HL-60/S4 treated with phorbol 12-myristate 13-acetate at 8.2 ng/mL for 4 days and 3 days (cell line): Measurements from ENCODE around the gene BORCS5.
"Not testable (repeated sequence)": the region's sequence is repeated elsewhere in the genome, so short reads cannot be mapped to it uniquely, and the experiment has no call there.

Experiments
- in situ Hi-C: fragments of 300-500 bp; cut with MboI; formaldehyde crosslinking; loops from 2 replicates; pipeline ENCODE4 v1.15.0; 2022; ENCODE audit warnings: low sequenced_read_pairs

BORCS5 gene

DNA sequence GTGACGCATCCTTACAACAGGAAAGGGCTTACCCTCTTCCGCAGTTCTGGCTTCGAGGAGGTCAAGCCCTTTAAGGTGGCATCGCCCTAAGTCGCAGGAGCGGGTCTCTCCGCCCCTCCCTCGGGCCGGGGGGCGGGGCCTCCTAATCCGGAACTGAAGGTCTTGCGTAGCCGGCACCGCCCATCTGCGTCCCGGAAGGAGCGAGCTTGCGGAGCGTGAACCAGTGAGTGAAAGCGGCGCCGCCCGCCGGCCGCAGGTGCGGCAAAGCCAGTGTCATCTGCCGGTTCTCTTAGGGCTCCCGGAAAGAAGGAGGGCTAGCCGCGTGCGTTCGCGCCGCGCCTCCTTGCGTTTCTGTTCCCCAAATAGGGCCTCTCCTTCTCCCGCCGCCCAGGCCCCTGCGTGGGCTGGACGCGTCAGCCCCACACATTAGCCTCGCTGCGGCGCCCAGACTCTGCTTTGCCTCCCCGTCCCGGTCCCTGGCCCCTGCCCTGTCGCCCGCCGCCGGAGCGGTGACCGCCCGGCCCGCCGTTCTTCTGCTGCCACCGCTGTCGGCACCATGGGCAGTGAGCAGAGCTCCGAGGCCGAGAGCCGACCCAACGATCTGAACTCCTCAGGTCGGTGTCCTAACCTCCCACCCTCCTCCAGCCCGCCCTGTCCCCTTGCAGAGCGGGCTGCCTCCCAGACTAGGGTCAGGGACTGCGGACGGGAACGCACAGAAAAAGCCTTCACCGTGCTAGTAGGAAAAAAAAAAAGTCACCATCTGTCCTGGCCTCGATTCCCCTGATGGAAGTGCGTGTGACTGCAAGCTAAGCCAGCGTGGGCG is at the start of gene BORCS5:
Gene BORCS5 (plus strand): TSS at position 183 of the 823 bp plus-strand sequence. CDS start 374 bp downstream, at position 557.
- in situ Hi-C loops: loop anchor here (25.0 kb wide), 1 partner anchor 355 kb away; the partner anchor contains the start of gene CDKN1B

DNA sequence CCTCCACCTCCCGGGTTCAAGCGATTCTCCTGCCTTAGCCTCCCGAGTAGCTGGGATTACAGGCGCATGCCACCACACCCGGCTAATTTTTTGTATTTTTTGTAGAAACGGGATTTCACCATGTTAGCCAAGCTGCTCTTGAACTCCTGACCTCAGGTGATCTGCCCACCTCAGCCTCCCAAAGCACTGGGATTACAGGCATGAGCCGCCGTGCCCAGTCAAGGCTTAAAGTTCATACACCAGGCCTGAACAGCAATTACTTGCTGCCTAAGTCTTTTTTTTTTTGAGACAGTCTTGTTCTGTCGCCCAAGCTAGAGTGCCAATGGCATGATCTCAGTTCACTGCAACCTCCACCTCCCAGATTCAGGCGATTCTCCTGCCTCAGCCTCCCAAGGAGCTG is 46.2 kb upstream of the BORCS5 start:
- in situ Hi-C loops: not testable (repeated sequence)

GRCh38 chr12:12315838-12316237 is 41.0 kb upstream of the BORCS5 start:
- in situ Hi-C loops: no loop called here

DNA sequence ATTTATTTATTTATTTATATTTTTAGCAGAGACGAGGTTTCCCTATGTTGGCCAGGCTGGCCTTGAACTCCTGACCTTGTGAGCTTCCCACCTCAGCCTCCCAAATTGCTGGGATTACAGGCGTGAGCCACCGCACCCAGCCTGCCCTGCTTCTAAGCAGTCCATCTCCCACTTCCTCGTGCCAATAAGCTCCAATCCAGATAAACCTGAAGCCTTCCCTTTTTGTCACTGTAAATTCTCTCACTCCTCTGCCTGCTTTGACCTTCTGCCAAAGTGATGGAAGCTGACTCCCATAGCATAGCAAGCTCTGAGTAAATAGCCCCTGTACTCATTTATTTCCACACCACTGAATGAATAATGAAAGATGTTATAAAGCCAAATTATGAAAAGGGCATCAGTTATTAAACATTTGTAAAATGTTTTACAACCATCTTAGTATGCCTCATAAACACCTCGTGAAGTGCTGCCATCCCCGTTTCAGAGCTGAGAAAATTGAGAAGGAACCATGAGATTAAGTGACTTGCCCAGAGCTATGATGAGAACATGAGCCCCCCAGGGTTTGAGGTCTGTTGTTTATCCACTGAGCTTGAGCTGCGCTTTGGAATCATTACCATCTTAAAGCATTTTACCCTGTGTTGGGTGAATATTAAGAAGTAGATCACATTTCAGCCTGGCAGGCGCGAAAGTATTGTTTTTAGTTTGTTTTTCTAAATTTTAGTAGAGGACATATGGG is 37.3 kb upstream of the BORCS5 start:
- in situ Hi-C loops: no loop called here

DNA sequence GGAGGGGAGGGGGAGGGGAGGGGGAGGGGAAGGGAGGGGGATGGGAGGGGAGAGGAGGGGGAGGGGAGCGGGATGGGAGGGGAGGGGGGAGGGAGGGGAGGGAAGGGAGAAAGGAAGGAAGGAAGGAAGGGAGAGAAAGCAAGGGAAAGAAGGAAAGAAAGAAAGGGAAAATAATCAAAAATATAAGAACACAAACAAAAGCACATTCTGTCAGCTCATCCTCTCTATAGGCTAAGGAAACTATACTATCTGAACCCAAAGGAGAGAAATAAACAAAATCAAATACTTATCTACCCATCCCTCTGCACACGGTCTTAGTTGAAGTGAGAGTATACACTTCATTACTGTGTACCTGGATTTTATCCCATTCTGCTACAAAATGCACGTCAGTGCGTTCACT is 33.8 kb upstream of the BORCS5 start:
- in situ Hi-C loops: no loop called here

GRCh38 chr12:12323591-12323990 is 33.3 kb upstream of the BORCS5 start:
- in situ Hi-C loops: no loop called here

DNA sequence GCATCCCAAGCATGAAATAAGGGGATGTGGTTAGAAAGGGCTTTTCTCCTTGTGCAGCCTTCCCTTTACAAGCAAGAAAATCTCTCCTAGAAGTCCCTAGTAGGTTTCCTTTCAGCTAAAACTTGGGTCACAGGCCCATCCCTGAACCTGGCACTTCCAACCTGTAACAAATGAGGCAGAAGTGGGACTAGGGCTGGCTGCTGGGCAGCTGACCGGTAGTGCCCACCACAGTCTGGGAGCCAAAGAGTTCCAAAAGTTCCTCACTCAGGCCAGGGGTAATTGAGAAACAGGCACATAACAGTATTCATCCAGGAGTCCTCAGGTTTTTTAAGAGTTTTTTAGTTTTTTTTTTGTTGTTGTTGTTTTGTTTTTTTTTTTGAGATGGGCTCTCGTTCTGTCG is 30.6 kb upstream of the BORCS5 start:
- in situ Hi-C loops: loop anchor here (25.0 kb wide), 1 partner anchor 789 kb away; no protein-coding TSS in a partner anchor

DNA sequence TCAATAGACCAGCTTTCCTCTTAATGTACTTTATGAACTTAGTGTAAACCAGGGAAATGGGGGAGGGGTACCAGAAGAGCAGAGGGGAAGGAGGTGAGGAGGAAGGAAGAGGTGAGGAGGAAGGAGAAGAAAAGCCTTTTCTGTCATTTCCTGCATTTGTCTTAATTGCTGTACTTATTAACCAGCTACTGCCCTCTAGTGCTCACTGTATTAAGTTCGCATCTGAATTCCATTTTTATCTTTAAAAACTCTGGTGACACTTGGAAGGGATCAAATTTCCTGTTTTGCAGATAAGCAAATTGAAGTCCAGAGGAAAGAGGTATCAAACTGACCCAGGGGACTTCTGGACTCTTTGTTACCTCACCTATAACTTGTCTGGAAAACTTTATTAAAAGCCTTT is 29.1 kb upstream of the BORCS5 start:
- in situ Hi-C loops: loop anchor here (25.0 kb wide), 1 partner anchor 791 kb away; no protein-coding TSS in a partner anchor

DNA sequence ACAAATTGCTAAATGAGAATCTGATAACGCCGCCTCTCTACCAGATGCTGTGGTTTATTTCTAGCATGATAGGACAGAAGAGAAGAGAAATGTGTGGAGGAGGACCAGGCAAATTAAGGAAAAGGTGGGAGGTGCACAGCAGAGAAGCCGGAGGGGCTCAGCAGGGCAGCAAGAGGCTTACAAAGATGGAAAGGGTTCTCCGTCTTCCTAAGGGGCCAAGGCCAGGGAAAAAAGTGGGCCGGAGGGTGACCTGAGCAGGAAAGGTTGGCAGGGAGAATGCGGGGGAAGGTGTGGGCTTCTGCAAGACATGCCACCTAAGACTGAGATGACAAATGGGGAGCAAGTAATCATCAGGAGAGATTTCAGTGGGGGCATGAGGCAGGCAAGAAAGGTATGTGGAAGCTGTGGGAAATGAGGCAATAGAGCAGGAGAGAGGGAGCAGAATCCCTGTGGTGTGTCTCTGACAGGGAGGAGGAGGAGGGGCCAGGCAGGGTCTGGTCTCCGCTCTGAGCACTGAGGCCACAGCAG is 25.6 kb upstream of the BORCS5 start:
- in situ Hi-C loops: loop anchor here (25.0 kb wide), 1 partner anchor 794 kb away; no protein-coding TSS in a partner anchor

DNA sequence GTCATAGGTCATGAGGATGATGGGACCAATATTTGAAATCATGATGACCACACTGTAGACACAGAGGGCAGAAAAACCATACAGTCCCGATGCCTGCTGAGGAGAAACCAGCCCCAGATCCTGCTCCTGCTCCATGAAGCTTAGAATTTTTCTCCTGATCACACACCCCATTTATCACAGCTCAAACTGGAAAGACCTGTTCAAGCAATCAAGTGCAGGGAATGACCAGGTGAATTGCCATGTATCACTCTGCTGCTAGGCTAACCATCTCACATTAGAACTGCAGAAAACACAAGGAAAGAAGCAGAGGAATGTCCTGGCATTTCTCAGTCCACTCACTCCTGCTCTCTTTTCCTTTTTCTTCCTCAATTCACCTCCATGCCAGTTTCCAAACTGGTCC is 25.0 kb upstream of the BORCS5 start:
- in situ Hi-C loops: loop anchor here (25.0 kb wide), 1 partner anchor 795 kb away; no protein-coding TSS in a partner anchor

- in situ Hi-C loops: loop anchor here (25.0 kb wide), 1 partner anchor 796 kb away; no protein-coding TSS in a partner anchor
Observed at GRCh38 chr12:12333407-12334366, 23.2 kb upstream of the BORCS5 start.

GRCh38 chr12:12334367-12335040 is 22.4 kb upstream of the BORCS5 start:
- in situ Hi-C loops: loop anchor here (25.0 kb wide), 1 partner anchor 797 kb away; no protein-coding TSS in a partner anchor

DNA sequence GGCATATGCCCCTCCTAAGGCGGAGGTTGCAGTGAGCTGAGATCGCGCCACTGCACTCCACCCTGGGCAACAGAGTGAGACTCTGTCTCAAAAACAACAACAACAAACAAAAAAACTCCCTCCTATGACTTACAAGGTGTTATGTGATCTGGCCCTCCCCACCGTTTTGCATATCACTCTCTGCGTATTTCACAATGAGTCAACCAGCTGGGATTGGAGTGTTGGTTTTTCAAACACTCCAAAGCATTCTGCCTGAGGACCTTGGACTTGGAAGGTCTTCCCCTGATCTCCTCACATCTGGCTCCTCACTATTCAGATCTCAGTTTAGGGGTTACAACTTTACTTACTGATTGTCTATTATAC is 20.8 kb upstream of the BORCS5 start:
- in situ Hi-C loops: loop anchor here (25.0 kb wide), 1 partner anchor 799 kb away; no protein-coding TSS in a partner anchor

DNA sequence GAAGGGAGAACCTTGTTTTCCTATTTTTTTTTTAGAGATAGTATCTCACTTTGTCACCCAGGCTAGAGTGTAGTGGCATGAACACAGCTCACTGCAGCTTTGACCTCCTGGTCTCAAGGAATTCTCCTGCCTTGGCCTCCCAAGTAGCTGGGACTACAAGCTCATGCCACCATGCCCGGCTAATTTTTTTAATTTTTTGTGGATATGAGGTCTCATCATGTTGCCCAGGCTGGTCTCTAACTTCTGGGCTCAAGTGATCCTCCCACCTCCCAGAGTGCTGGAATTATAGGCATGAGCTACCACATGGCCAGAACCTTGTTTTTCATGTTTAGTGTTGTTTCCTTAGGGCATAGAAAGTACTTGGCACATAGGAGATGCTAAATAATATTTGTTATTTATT is 20.4 kb upstream of the BORCS5 start:
- in situ Hi-C loops: loop anchor here (25.0 kb wide), 1 partner anchor 799 kb away; no protein-coding TSS in a partner anchor

DNA sequence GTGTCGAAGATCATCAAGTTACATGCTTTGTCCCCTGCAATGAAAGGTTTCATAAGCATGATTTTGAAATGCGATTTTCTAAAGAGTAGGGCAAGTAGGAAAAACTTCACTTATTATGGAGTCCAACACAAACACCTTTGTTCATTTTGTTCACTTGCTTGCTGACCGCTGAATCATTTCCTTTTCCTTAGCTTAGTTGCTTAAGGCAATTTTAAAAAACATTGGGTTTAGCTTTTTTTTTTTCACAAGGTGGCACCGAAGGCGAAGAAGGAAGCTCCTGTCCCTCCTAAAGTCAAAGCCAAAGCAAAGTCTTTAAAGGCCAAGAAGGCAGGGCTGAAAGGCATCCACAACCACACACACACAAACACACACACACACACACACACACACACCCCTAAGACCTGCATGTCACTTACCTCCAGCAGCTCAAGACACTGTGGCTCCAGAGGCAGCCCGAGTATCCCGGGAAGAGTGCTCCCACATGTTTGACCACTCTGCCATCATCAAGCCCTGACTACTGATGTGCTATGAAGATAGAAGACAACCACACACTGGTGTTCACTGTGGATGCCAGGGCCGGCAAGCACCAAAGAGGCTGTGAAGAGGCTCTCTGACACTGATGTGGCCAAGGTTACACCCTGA is 18.2 kb upstream of the BORCS5 start:
- in situ Hi-C loops: loop anchor here (25.0 kb wide), 1 partner anchor 801 kb away; no protein-coding TSS in a partner anchor

- in situ Hi-C loops: loop anchor here (25.0 kb wide), 2 partner anchors 362 to 813 kb away; partner anchors contain the start of gene CDKN1B
Observed at GRCh38 chr12:12349711-12350665, 6.9 kb upstream of the BORCS5 start, which contains the start of gene MANSC1. Gene MANSC1 (minus strand): TSS chr12:12350242. CDS start chr12:12343314, 6,928 bp downstream.

DNA sequence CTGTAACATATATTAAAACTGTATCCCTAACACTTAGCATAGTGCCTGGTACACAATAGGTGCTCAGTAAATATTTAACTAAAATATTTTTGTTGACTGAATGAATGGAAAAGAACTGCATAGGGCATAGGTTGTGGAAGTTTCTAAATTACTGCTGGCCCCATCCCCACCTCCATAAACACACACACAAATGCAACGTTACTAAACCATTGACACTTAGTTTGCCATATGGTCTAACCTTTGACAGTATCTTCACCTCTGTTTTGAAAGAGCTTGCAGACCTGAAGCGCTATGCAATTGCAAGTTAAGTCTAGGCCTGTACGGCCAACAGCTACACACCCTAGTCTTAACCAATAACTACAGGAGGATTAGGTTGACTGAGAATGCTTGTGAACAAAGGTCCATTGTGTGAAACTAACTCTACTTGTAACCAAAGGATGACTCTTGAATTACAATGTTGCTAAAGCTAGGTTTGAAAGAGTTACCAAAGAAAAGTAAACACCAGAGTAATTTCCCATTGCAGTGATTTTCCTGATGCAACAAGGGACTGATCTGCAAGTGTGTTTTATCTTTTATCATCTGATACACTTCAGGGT is 5.9 kb upstream of the BORCS5 start:
- in situ Hi-C loops: loop anchor here (25.0 kb wide), 1 partner anchor 361 kb away; the partner anchor contains the start of gene CDKN1B
